WTC11 (cell line): Measurements from ENCODE around the gene PTPRG.

Source experiments
- ELF4 ChIP-seq: sonication (generic); formaldehyde crosslinking; IDR thresholded peaks from 2 replicates; pipeline ENCODE4 v1.8.1; 2022; ENCODE audit warnings: low read depth, mild to moderate bottlenecking, moderate library complexity, missing genetic modification reagents
- SMAD3 ChIP-seq: sonication (generic); formaldehyde crosslinking; IDR thresholded peaks from 2 replicates; pipeline ENCODE4 v1.8.0; 2022; ENCODE audit warnings: missing genetic modification reagents, mild to moderate bottlenecking, borderline replicate concordance

DNA sequence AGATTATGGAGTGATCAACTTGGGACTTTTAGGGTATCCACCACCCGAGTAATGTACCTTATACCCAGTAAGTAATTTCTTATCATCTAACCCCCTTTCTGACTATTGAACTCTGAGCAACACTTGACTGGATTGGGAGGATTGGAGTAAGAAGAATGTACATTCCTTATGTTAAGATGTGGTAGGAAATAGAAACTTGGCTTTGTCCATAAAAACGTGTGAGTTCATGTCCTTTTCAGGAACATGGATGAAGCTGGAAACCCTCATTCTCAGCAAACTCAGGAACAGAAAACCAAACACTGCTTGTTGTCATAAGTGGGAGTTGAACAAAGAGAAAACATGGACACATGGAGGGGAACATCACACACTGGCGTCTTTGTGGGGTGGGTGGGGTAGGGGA, 112.3 kb downstream of the PTPRG start:
- TF ChIP-seq ELF4 (CRISPR knock-in tag), result no peak
- no peak for TF ChIP-seq SMAD3 (CRISPR knock-in tag)
